Breast epithelium (tissue), 3 donors: ENCODE measurements around the gene MAN2A1.

Source experiments
- CTCF ChIP-seq, 3 donors: fragments of 450-650 bp; IDR thresholded peaks; one replicate each; pipeline ENCODE4 v1.5.1; 2016 to 2017; ENCODE audit warnings: antibody characterized with exemption in 3 of 3, mild to moderate bottlenecking in 3 of 3, moderate library complexity in 3 of 3
- POLR2A ChIP-seq: fragments of 450-650 bp; IDR thresholded peaks from one replicate; pipeline ENCODE4 v1.6.1; 2016; ENCODE audit warnings: antibody characterized with exemption, mild to moderate bottlenecking, moderate library complexity
- POLR2AphosphoS5 ChIP-seq, 3 donors: sonication (generic); formaldehyde crosslinking; IDR thresholded peaks; one replicate each; pipeline ENCODE4 v1.6.1; 2017; ENCODE audit warnings: antibody characterized with exemption in 3 of 3

- TF ChIP-seq POLR2A = no peak
- no peak for TF ChIP-seq CTCF (IDR thresholded peaks at IDR 0.05)
- no peak for TF ChIP-seq POLR2AphosphoS5 (IDR thresholded peaks at IDR 0.05)
Observed at GRCh38 chr5:109741390-109741789, 51.7 kb downstream of the MAN2A1 start.
